Tibial artery (tissue), 4 donors: Measurements from ENCODE around the gene SPATA2L.
"Not testable (repeated sequence)": the region's sequence is repeated elsewhere in the genome, so short reads cannot be mapped to it uniquely, and the experiment has no call there.

Source experiments
- DNase-seq, 2 donors: peaks; one replicate each; pipeline ENCODE4 v3.0.0-alpha.2; 2019
- H3K27ac ChIP-seq, 2 donors: fragments of 200-600 bp; sonication (generic) in 1 of 2; 1 replicate in 1 of 2; 2 replicates in 1 of 2; pipeline ENCODE4 v1.5.1; 2018 to 2019; ENCODE audit warnings: mild to moderate bottlenecking in 1 of 2
- H3K27me3 ChIP-seq, 2 donors: fragments of 200-600 bp; sonication (generic) in 1 of 2; one replicate each; pipeline versions ENCODE4 v1.5.1 to v1.6.0; 2016 to 2019
- H3K36me3 ChIP-seq, 3 donors: fragments of 200-600 bp; sonication (generic) in 2 of 3; one replicate each; pipeline ENCODE4 v1.5.1; 2016 to 2019; ENCODE audit warnings: mild to moderate bottlenecking in 2 of 3
- H3K4me1 ChIP-seq, 4 donors: fragments of 200-600 bp; sonication (generic) in 2 of 4; 1 replicate in 3 of 4; 2 replicates in 1 of 4; pipeline ENCODE4 v1.5.1; 2016 to 2019
- H3K4me3 ChIP-seq, 2 donors: fragments of 200-600 bp; sonication (generic) in 1 of 2; 1 replicate in 1 of 2; 2 replicates in 1 of 2; pipeline ENCODE4 v1.5.1; 2018 to 2019; ENCODE audit warnings: mild to moderate bottlenecking in 2 of 2
- H3K9me3 ChIP-seq, 3 donors: fragments of 200-600 bp; sonication (generic) in 1 of 3; one replicate each; pipeline ENCODE4 v1.5.1; 2016 to 2019
- intact Hi-C: fragments of 100-400 bp; cut with DNase I; formaldehyde crosslinking; loops from one replicate; pipeline ENCODE4 v1.15.0; 2023; ENCODE audit warnings: low total_unique reads
- TF ChIP-seq, protein P1 (sequence below), 2 experiments: fragments of 200-600 bp in 1 of 2; fragments of 450-650 bp in 1 of 2; IDR thresholded peaks; one replicate each; pipeline ENCODE4 v1.5.1; 2017 to 2019; ENCODE audit warnings: antibody characterized with exemption in 2 of 2, mild to moderate bottlenecking in 1 of 2, moderate library complexity in 1 of 2

The SPATA2L gene

DNA sequence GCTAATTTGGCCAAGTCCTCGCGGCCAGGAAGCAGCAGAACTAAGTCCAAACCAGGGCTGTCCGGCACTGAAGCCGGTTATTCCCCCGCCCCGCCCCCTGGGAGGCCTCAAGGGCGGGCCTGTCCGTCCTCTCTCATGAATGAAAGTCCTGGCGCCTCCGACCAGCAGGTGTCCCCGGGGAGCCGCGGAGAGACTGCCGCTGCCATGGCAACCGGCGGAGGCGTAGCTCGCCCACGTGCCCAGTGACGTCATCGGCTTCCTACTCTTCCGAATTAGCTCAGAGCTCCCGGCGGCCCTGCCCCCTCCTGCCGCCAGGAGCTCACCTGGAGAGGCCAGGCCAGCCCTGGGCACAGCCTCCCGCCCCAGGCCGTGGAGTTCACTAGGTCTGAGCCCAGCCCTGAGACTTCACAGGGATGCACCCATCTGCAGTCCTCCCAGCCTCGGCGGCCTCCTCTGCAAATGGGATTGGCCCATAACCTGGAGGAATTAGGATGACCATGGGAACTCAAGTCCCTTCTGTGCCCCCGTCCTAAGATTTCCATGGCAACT is 1.3 kb downstream of the SPATA2L start:
- Histone ChIP-seq H3K4me1 (peaks cover 7 to 29% (median 26%) of the 10 kb centered on the region in 4 donors), H3K27me3 (peaks cover 0 to 16% of the 10 kb centered on the region in 2 donors), H3K9me3 (no peaks in the 10 kb centered on the region), H3K4me3 (peak overlapping the region; percentile 60 to 88), H3K27ac (peak overlapping the region; percentile 84), H3K36me3 (peaks cover 0 to 27% (median 7%) of the 10 kb centered on the region in 3 donors)
- TF ChIP-seq, protein P1, sequence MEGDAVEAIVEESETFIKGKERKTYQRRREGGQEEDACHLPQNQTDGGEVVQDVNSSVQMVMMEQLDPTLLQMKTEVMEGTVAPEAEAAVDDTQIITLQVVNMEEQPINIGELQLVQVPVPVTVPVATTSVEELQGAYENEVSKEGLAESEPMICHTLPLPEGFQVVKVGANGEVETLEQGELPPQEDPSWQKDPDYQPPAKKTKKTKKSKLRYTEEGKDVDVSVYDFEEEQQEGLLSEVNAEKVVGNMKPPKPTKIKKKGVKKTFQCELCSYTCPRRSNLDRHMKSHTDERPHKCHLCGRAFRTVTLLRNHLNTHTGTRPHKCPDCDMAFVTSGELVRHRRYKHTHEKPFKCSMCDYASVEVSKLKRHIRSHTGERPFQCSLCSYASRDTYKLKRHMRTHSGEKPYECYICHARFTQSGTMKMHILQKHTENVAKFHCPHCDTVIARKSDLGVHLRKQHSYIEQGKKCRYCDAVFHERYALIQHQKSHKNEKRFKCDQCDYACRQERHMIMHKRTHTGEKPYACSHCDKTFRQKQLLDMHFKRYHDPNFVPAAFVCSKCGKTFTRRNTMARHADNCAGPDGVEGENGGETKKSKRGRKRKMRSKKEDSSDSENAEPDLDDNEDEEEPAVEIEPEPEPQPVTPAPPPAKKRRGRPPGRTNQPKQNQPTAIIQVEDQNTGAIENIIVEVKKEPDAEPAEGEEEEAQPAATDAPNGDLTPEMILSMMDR (IDR thresholded peaks at IDR 0.05): peak; percentile 51 to 67
- peak; percentile 97 to 99 for DNase-seq
- intact Hi-C loops: loop anchor here (2.0 kb wide), 1 partner anchor 173 kb away; the partner anchor contains the start of gene TCF25

DNA sequence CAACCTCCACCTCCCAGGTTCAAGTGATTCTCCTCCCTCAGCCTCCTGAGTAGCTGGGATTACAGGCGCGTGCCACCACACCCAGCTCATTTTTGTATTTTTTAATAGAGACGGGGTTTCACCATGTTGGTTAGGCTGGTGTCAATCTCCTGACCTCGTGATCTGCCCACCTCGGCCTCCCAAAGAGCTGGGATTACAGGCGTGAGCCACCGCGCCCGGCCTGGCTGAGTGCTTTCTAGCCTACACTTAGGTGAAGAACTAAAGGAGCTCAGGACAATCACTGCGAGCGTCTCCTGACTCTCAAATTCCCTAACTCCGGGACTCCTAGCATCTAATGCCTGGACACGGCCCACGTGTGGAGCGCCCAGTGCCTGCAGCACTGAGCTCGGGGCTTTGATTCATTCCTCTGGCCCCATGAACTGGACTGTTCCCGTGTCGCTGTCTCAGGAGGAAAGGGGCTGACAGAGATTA is 1.8 kb downstream of the SPATA2L start:
- not testable (repeated sequence) for H3K9me3 ChIP-seq, DNase-seq
- Histone ChIP-seq H3K27me3 (peaks cover 0 to 11% of the 10 kb centered on the region in 2 donors), H3K36me3 (peaks cover 0 to 32% (median 7%) of the 10 kb centered on the region in 3 donors), H3K27ac (peak overlapping the region; percentile 84), H3K4me3 (peak overlapping the region; percentile 60 to 88), H3K4me1 (peaks cover 7 to 29% (median 26%) of the 10 kb centered on the region in 4 donors)
- intact Hi-C loops: loop anchor here (2.0 kb wide), 1 partner anchor 173 kb away; the partner anchor contains the start of gene TCF25

DNA sequence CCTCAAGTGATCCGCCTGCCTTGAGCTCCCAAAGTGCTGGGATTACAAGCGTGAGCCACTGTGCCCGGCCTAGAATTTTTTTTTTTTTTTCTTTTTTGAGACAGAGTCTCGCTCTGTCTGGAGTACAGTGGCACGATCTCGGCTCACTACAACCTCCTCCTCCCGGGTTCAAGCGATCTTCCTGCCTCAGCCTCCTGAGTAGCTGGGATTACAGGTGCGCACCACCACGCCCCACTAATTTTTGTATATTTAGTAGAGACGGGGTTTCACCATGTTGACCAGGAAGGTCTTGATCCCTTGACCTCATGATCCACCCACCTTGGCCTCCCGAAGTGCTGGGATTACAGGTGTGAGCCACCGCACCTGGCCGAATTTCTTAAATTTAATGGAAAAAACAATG is 2.8 kb downstream of the SPATA2L start:
- peaks cover 7 to 29% (median 26%) of the 10 kb centered on the region in 4 donors for H3K4me1 ChIP-seq
- H3K27me3 ChIP-seq, H3K4me3 ChIP-seq, intact Hi-C loops, DNase-seq, H3K9me3 ChIP-seq, H3K27ac ChIP-seq: not testable (repeated sequence)
- peaks cover 0 to 42% (median 15%) of the 10 kb centered on the region in 3 donors for H3K36me3 ChIP-seq

DNA sequence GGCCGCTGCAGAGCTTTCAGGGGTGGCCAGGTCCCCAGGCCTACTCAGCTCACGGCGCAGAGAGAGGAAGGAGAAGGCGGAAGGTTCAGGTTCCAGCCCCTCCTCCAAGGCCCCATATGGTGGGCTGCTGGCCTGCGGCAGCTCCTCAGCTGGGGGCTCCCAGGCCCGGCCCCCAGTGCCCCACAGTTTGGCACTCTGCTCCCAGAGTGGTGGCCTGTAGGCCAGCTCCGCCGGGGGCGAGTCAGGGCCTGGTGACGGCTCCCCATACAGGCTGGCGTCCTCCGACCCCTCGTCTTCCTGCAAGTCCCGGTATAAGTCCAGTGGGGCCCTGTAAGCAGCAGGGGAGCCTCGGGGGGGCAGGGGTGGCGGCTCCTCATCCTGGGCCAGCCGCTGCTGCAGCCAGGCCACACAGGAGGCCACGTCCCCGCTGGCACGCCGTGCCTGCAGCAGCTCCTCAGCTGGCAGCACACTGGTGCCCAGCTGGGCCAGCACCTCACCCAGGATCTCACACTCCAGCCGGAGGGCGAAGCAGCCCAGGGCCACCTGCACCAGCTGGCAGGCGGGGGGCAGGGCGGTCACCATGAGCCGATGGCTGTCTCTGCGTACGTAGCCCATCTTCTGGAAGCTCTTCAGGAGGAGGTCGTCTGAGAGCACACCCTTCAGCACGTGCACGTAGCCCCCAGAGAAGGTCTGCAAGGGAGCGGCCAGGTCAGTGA is 3.7 kb downstream of the SPATA2L start:
- H3K27ac ChIP-seq: no peak overlapping the region
- no peaks in the 10 kb centered on the region for H3K9me3 ChIP-seq
- DNase-seq: no peak
- TF ChIP-seq, protein P1 (IDR thresholded peaks at IDR 0.05): no peak
- intact Hi-C loops: no loop called here
- H3K4me3 ChIP-seq: no peak overlapping the region
- H3K27me3 ChIP-seq: peaks cover 0 to under 1% of the 10 kb centered on the region in 2 donors
- peaks cover 0 to 51% (median 24%) of the 10 kb centered on the region in 3 donors for H3K36me3 ChIP-seq
- H3K4me1 ChIP-seq: peaks cover 7 to 29% (median 26%) of the 10 kb centered on the region in 4 donors

DNA sequence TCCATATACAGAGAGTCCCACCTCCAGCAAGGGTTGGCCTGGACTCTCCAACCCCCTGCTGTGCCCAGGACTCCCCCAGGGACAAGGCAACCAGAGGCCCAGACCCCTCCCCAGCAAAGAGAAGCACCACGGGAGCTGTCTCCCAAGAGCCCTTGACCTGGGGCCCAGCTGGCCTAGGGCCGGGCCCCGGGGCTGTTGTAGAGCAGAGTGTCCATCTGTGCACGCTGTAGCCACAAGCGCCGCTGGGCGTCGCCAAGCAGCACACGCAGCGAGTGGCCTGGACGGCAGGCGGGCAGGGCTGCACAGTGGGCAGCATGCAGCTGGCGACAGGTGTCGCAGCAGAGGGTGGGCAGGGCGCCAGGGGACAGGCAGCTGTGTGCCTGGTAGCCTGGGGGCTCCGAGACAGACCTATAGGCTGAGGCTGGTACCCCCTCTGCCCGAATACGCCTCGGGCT is 4.3 kb downstream of the SPATA2L start:
- H3K27me3 ChIP-seq: no peaks in the 10 kb centered on the region
- no peak overlapping the region for H3K27ac ChIP-seq
- H3K4me3 ChIP-seq: no peak overlapping the region
- DNase-seq: no peak
- H3K36me3 ChIP-seq: peaks cover 0 to 57% (median 24%) of the 10 kb centered on the region in 3 donors
- TF ChIP-seq, protein P1 (IDR thresholded peaks at IDR 0.05): no peak
- peaks cover 7 to 27% (median 24%) of the 10 kb centered on the region in 4 donors for H3K4me1 ChIP-seq
- intact Hi-C loops: no loop called here
- H3K9me3 ChIP-seq: no peaks in the 10 kb centered on the region

DNA sequence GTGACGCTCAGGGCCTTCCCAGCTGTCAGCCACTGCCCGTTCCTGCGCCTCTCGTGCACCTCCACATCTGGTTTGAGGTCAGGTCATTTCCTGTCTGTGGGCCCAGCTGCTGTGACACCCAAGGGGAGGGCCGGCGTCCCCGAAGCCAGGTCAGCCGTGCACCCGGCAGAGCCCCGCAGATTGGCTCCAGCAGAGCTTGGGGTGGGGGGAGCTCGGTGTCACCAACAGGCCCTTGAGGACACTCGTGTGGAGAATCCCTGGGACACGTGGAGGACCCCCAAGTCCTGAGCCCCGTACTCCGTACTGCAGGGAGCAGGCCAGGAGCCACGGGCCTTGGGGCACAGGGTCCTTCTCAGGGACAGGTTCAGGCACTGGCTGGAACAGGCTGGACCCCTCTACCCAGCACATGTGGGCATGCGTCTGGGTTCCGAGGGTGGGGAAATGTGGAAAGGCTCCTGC is 4.8 kb downstream of the SPATA2L start:
- H3K27me3 ChIP-seq: no peaks in the 10 kb centered on the region
- TF ChIP-seq, protein P1 (IDR thresholded peaks at IDR 0.05): no peak
- intact Hi-C loops: no loop called here
- peaks cover 7 to 22% (median 19%) of the 10 kb centered on the region in 4 donors for H3K4me1 ChIP-seq
- no peak overlapping the region for H3K4me3 ChIP-seq
- DNase-seq: no peak
- H3K36me3 ChIP-seq: peaks cover 0 to 62% (median 28%) of the 10 kb centered on the region in 3 donors
- no peaks in the 10 kb centered on the region for H3K9me3 ChIP-seq
- H3K27ac ChIP-seq: no peak overlapping the region
